Measurements from ENCODE around the gene ASB4. TPM values are rescaled to one million over a fixed set of nuclear protein-coding genes. Genes with fewer than 3 reads are reported as not detected.
"Not testable (repeated sequence)": the region's sequence is repeated elsewhere in the genome, so short reads cannot be mapped to it uniquely, and the experiment has no call there.

Gene ASB4
- total RNA-seq, 1 donor from 2014 or later = 0.21 TPM

- Mint-ChIP-seq H3K27me3 (ENCODE audit: low read depth) (no peaks in the 10 kb centered on the region), H3K27ac (ENCODE audit: unreplicated experiment) (peak overlapping the region; percentile 85), H3K36me3 (ENCODE audit: low read depth) (no peaks in the 10 kb centered on the region), H3K4me3 (no peak overlapping the region), H3K9me3 (no peaks in the 10 kb centered on the region), H3K4me1 (peaks cover 45% of the 10 kb centered on the region)
- no peak for TF ChIP-seq CTCF (conservative IDR thresholded peaks at IDR 0.05)
- no peak for DNase-seq (ENCODE audit: low read depth, low spot score)
These were observed 17.8 kb downstream of the ASB4 start for GRCh38 chr7:95503271-95504131.

- H3K4me1 Mint-ChIP-seq = peaks cover 43% of the 10 kb centered on the region
- not testable (repeated sequence) for H3K36me3 Mint-ChIP-seq (ENCODE audit: low read depth); H3K9me3 Mint-ChIP-seq; H3K4me3 Mint-ChIP-seq; H3K27me3 Mint-ChIP-seq (ENCODE audit: low read depth); DNase-seq (ENCODE audit: low read depth, low spot score)
- H3K27ac Mint-ChIP-seq (ENCODE audit: unreplicated experiment) = peak overlapping the region; percentile 85
These were observed 18.4 kb downstream of the ASB4 start for GRCh38 chr7:95504132-95504588.

- Mint-ChIP-seq H3K27me3 (ENCODE audit: low read depth) (no peaks in the 10 kb centered on the region), H3K4me1 (peaks cover 19% of the 10 kb centered on the region), H3K27ac (ENCODE audit: unreplicated experiment) (no peak overlapping the region), H3K4me3 (no peak overlapping the region), H3K36me3 (ENCODE audit: low read depth) (no peaks in the 10 kb centered on the region), H3K9me3 (no peaks in the 10 kb centered on the region)
- no peak for TF ChIP-seq CTCF (conservative IDR thresholded peaks at IDR 0.05)
- no peak for DNase-seq (ENCODE audit: low read depth, low spot score)
These were observed 23.0 kb downstream of the ASB4 start for GRCh38 chr7:95508780-95509179.

GRCh38 chr7:95509199-95509598, 23.5 kb downstream of the ASB4 start:
- no peak overlapping the region for H3K4me3 Mint-ChIP-seq
- H3K36me3 Mint-ChIP-seq (ENCODE audit: low read depth) = no peaks in the 10 kb centered on the region
- peak; percentile 48 for DNase-seq (ENCODE audit: low read depth, low spot score)
- H3K27ac Mint-ChIP-seq (ENCODE audit: unreplicated experiment) = no peak overlapping the region
- peaks cover 15% of the 10 kb centered on the region for H3K4me1 Mint-ChIP-seq
- no peaks in the 10 kb centered on the region for H3K27me3 Mint-ChIP-seq (ENCODE audit: low read depth)
- no peak for TF ChIP-seq CTCF (conservative IDR thresholded peaks at IDR 0.05)
- no peaks in the 10 kb centered on the region for H3K9me3 Mint-ChIP-seq

- Mint-ChIP-seq H3K27me3 (ENCODE audit: low read depth) (no peaks in the 10 kb centered on the region), H3K9me3 (no peaks in the 10 kb centered on the region), H3K36me3 (ENCODE audit: low read depth) (no peaks in the 10 kb centered on the region), H3K4me3 (no peak overlapping the region), H3K4me1 (peaks cover 5% of the 10 kb centered on the region), H3K27ac (ENCODE audit: unreplicated experiment) (no peak overlapping the region)
- TF ChIP-seq CTCF (conservative IDR thresholded peaks at IDR 0.05) = peak; percentile 89
- peak; percentile 73 for DNase-seq (ENCODE audit: low read depth, low spot score)
These were observed 26.0 kb downstream of the ASB4 start for GRCh38 chr7:95511716-95512260.

- Mint-ChIP-seq H3K27ac (ENCODE audit: unreplicated experiment) (no peak overlapping the region), H3K9me3 (no peaks in the 10 kb centered on the region), H3K4me1 (peaks cover 8% of the 10 kb centered on the region), H3K4me3 (no peak overlapping the region), H3K27me3 (ENCODE audit: low read depth) (no peaks in the 10 kb centered on the region), H3K36me3 (ENCODE audit: low read depth) (no peaks in the 10 kb centered on the region)
- DNase-seq (ENCODE audit: low read depth, low spot score) = no peak
- no peak for TF ChIP-seq CTCF (conservative IDR thresholded peaks at IDR 0.05)
These were observed 31.7 kb downstream of the ASB4 start for GRCh38 chr7:95517458-95517857.

Measured in neural crest cell (in vitro differentiated cells).